ENCODE results near the gene TNFRSF14.

The TNFRSF14 gene

DNA sequence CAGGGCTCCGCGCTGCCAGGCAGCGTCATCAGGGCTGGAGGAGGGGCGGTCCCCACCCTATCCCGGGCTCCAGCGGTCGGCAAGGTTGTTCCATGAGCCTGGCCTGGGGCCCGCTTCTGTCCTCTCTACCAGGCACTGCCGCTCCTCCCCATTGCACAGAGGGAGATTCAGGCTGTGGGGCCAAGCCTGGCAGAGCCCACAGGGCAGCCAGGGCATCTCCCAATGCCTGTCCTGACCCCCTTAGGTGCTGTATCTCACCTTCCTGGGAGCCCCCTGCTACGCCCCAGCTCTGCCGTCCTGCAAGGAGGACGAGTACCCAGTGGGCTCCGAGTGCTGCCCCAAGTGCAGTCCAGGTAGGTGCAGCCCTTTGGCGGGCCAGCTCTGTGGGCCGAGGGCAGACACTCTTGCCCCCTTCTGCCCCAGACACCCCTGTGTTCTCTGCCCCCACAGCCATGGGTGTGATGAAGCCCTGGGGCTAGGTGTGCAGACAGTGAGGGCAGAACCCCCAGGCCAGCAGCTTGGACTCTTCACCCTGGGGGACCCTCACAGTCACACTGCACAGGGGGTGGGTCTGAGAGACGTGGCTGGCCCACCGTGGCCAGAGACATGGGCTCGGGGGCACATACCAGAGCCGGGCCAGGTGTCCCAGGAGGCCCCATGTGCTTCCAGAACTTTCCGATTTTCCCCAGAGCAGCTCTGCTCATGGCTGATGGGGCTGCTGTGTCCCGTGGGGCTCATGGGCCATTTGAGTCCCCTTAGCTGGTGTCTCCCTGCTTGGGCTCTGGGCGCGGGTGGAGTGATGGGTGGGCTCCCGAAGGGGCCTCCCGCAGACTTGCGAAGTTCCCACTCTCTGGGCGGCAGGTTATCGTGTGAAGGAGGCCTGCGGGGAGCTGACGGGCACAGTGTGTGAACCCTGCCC is 1.6 kb downstream of the TNFRSF14 start:
- DNase-seq (ENCODE audit: low spot score) = no peak
- TF ChIP-seq CTCF (IDR thresholded peaks at IDR 0.05; ENCODE audit: extremely low read depth, insufficient read depth, missing control alignments) = no peak
- in situ Hi-C loops (cut with MboI; ENCODE audit: low pct_unique_long_range_greater_than_20kb, low sequenced_read_pairs, unreplicated experiment) = no loop called here

DNA sequence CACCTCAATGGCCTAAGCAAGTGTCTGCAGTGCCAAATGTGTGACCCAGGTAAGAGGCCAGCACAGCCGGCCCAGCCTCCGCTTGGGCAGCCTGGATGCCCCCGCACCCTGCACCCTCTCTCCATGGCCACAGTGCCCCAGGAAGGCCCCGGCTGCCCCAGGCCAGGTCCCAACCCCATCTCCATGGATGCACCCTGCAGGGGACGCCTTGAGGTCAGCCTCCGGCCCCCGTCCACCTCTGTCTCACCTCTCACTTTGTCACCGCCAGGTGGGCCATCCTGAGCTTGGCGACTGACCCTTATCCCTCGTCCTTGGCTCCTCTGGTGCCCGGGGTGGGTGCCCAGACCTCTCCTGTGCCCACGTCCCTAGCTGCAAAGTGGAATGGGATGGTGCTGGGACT is 2.2 kb downstream of the TNFRSF14 start:
- in situ Hi-C loops (cut with MboI; ENCODE audit: low pct_unique_long_range_greater_than_20kb, low sequenced_read_pairs, unreplicated experiment) = no loop called here
- no peak for DNase-seq (ENCODE audit: low spot score)
- no peak for TF ChIP-seq CTCF (IDR thresholded peaks at IDR 0.05; ENCODE audit: extremely low read depth, insufficient read depth, missing control alignments)

DNA sequence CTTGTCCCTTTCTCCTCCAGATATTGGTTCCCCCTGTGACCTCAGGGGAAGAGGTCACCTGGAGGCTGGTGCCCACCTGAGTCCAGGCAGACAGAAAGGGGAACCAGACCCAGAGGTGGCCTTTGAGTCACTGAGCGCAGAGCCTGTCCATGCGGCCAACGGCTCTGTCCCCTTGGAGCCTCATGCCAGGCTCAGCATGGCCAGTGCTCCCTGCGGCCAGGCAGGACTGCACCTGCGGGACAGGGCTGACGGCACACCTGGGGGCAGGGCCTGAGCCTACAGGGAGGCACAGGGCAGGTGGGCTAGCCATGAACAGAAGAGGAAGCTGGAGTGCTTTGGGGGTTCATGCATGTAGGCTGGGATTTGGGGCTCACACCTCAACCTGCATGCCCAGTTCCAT is 2.7 kb downstream of the TNFRSF14 start:
- TF ChIP-seq CTCF (IDR thresholded peaks at IDR 0.05; ENCODE audit: extremely low read depth, insufficient read depth, missing control alignments) = no peak
- in situ Hi-C loops (cut with MboI; ENCODE audit: low pct_unique_long_range_greater_than_20kb, low sequenced_read_pairs, unreplicated experiment) = no loop called here
- no peak for DNase-seq (ENCODE audit: low spot score)

GRCh38 chr1:2559509-2560298 is 3.5 kb downstream of the TNFRSF14 start:
- no peak for DNase-seq (ENCODE audit: low spot score)
- no peak for TF ChIP-seq CTCF (IDR thresholded peaks at IDR 0.05; ENCODE audit: extremely low read depth, insufficient read depth, missing control alignments)
- in situ Hi-C loops (cut with MboI; ENCODE audit: low pct_unique_long_range_greater_than_20kb, low sequenced_read_pairs, unreplicated experiment) = no loop called here

GRCh38 chr1:2560299-2561073 is 4.3 kb downstream of the TNFRSF14 start:
- DNase-seq (ENCODE audit: low spot score) = no peak
- in situ Hi-C loops (cut with MboI; ENCODE audit: low pct_unique_long_range_greater_than_20kb, low sequenced_read_pairs, unreplicated experiment) = no loop called here
- TF ChIP-seq CTCF (IDR thresholded peaks at IDR 0.05; ENCODE audit: extremely low read depth, insufficient read depth, missing control alignments) = no peak

GRCh38 chr1:2561446-2561845 is 5.3 kb downstream of the TNFRSF14 start:
- no peak for TF ChIP-seq CTCF (IDR thresholded peaks at IDR 0.05; ENCODE audit: extremely low read depth, insufficient read depth, missing control alignments)
- in situ Hi-C loops (cut with MboI; ENCODE audit: low pct_unique_long_range_greater_than_20kb, low sequenced_read_pairs, unreplicated experiment) = no loop called here
- no peak for DNase-seq (ENCODE audit: low spot score)

All from GM13977 (cell line).